Stomach (tissue), 4 donors: ENCODE data around the gene MS4A4E.

ENCODE experiments used
- EP300 ChIP-seq: sonication (generic); formaldehyde crosslinking; IDR thresholded peaks from one replicate; pipeline ENCODE4 v1.6.1; 2017; ENCODE audit warnings: antibody characterized with exemption
- POLR2A ChIP-seq, 4 donors: fragments of 450-650 bp; IDR thresholded peaks; one replicate each; pipeline ENCODE4 v1.6.1; 2016; ENCODE audit warnings: antibody characterized with exemption in 4 of 4, control low read depth in 2 of 4, mild to moderate bottlenecking in 1 of 4, moderate library complexity in 1 of 4
- TF ChIP-seq, protein P1 (sequence below), 7 experiments: fragments of 450-650 bp in 4 of 7; fragments of 200-600 bp in 3 of 7; sonication (generic) in 3 of 7; IDR thresholded peaks; one replicate each; pipeline ENCODE4 v1.5.1; 2016 to 2019; ENCODE audit warnings: antibody characterized with exemption in 7 of 7, control low read depth in 2 of 7, mild to moderate bottlenecking in 1 of 7

- TF ChIP-seq, protein P1, sequence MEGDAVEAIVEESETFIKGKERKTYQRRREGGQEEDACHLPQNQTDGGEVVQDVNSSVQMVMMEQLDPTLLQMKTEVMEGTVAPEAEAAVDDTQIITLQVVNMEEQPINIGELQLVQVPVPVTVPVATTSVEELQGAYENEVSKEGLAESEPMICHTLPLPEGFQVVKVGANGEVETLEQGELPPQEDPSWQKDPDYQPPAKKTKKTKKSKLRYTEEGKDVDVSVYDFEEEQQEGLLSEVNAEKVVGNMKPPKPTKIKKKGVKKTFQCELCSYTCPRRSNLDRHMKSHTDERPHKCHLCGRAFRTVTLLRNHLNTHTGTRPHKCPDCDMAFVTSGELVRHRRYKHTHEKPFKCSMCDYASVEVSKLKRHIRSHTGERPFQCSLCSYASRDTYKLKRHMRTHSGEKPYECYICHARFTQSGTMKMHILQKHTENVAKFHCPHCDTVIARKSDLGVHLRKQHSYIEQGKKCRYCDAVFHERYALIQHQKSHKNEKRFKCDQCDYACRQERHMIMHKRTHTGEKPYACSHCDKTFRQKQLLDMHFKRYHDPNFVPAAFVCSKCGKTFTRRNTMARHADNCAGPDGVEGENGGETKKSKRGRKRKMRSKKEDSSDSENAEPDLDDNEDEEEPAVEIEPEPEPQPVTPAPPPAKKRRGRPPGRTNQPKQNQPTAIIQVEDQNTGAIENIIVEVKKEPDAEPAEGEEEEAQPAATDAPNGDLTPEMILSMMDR (IDR thresholded peaks at IDR 0.05), result no peak
- TF ChIP-seq EP300 (no peak), POLR2A (IDR thresholded peaks at IDR 0.05) (no peak)
Measured at GRCh38 chr11:60209977-60210376, 33.0 kb downstream of the MS4A4E start.
